Nucleus accumbens (tissue), 56 donors: ENCODE measurements around the gene C1orf53.

Experiments used
- DNase-seq, 56 donors: peaks; one replicate each; lab custom pipeline; 2025; lab: John Stamatoyannopoulos, UW

The C1orf53 gene

GRCh38 chr1:197954718-197955418, 52.4 kb downstream of the C1orf53 start:
- DNase-seq, result no peak

DNA sequence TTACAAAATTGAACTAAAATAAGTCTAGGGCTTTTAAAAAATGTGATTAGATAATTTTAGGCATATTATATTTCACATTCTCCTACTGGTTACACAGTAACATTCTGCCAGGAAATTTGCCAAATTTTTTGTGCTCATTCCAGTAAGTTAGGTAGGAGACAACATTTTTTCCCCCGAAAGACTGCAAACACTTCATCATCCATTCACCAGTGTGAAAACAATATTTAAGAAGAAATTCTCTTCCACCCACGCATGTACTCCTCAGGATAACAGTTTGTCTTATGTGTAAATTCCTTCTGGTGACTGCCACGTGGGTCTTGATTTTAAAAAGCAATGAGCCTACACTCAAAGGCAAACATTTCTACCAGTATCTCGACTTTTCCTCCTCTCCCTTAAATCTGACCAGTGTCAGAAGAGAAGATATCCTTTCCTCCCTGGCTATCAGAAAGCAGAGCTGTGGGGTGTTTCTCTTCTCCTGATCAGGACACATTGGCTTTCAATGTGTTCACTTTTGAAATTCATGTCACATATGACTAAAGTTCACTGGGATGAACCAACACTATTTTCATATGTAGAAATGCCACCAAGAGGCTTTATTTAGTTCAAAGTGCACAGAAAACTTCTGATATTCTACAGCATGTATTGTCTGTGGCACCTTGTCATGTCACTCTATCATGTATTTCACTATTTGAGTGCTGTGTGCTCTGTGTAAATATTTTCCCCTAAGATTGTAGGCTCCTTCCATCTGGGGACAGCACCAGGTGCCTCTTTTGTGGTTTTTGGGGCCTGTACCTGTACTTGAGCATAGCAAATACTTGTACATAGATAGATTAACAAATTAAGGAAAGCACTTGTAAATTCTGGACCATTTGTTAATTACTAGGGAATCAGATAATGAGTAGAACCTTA, 53.3 kb downstream of the C1orf53 start:
- no peak for DNase-seq
